ENCODE data around the gene KCNE4.

Gene KCNE4

GRCh38 chr2:223047260-223047761 lies 4.7 kb upstream of the KCNE4 start:
- Histone ChIP-seq H3K36me3 (ENCODE audit: control insufficient read depth, low read length) (no peaks in the 10 kb centered on the region), H4K20me1 (ENCODE audit: control insufficient read depth, insufficient read depth, low read depth, low read length) (no peaks in the 10 kb centered on the region), H3K9me2 (replicated peaks; ENCODE audit: control insufficient read depth, low read length) (no peaks in the 10 kb centered on the region), H3K4me2 (ENCODE audit: low read length) (no peak overlapping the region), H3K4me3 (ENCODE audit: low read length) (no peak overlapping the region), H3K27ac (ENCODE audit: low read depth, low read length) (no peak overlapping the region), H3K4me1 (ENCODE audit: control insufficient read depth, low read length) (peaks cover 11% of the 10 kb centered on the region), H3K79me2 (ENCODE audit: control insufficient read depth, low read length) (no peaks in the 10 kb centered on the region), H3K27me3 (ENCODE audit: control insufficient read depth, low read length) (no peaks in the 10 kb centered on the region), H3K9me3 (ENCODE audit: control insufficient read depth, insufficient read depth, low read length) (no peaks in the 10 kb centered on the region), H3F3A (ENCODE audit: control insufficient read depth, insufficient read depth) (no peaks in the 10 kb centered on the region)
- TF ChIP-seq CTCF (IDR thresholded peaks at IDR 0.05; ENCODE audit: low read depth, low read length, poor library complexity, severe bottlenecking) = no peak
- no peak for TF ChIP-seq EZH2phosphoT487 (IDR thresholded peaks at IDR 0.05; ENCODE audit: borderline replicate concordance, low read length)

- TF ChIP-seq CTCF (IDR thresholded peaks at IDR 0.05; ENCODE audit: low read depth, low read length, poor library complexity, severe bottlenecking) (no peak), EZH2phosphoT487 (IDR thresholded peaks at IDR 0.05; ENCODE audit: borderline replicate concordance, low read length) (no peak)
- peaks cover 3% of the 10 kb centered on the region for H3K4me1 ChIP-seq (ENCODE audit: control insufficient read depth, low read length)
- no peaks in the 10 kb centered on the region for H3K9me3 ChIP-seq (ENCODE audit: control insufficient read depth, insufficient read depth, low read length)
- H3K79me2 ChIP-seq (ENCODE audit: control insufficient read depth, low read length) = no peaks in the 10 kb centered on the region
- no peaks in the 10 kb centered on the region for H3K27me3 ChIP-seq (ENCODE audit: control insufficient read depth, low read length)
- H3K36me3 ChIP-seq (ENCODE audit: control insufficient read depth, low read length) = no peaks in the 10 kb centered on the region
- no peak overlapping the region for H3K4me2 ChIP-seq (ENCODE audit: low read length)
- no peaks in the 10 kb centered on the region for H3K9me2 ChIP-seq (replicated peaks; ENCODE audit: control insufficient read depth, low read length)
- H3K27ac ChIP-seq (ENCODE audit: low read depth, low read length) = no peak overlapping the region
- H3K4me3 ChIP-seq (ENCODE audit: low read length) = no peak overlapping the region
- no peaks in the 10 kb centered on the region for H4K20me1 ChIP-seq (ENCODE audit: control insufficient read depth, insufficient read depth, low read depth, low read length)
- no peaks in the 10 kb centered on the region for H3F3A ChIP-seq (ENCODE audit: control insufficient read depth, insufficient read depth)
These were observed 3.5 kb upstream of the KCNE4 start for GRCh38 chr2:223048519-223048918.

GRCh38 chr2:223049356-223049755 lies 2.6 kb upstream of the KCNE4 start:
- no peak for TF ChIP-seq EZH2phosphoT487 (IDR thresholded peaks at IDR 0.05; ENCODE audit: borderline replicate concordance, low read length)
- no peak for TF ChIP-seq CTCF (IDR thresholded peaks at IDR 0.05; ENCODE audit: low read depth, low read length, poor library complexity, severe bottlenecking)
- H3K9me2 ChIP-seq (replicated peaks; ENCODE audit: control insufficient read depth, low read length) = no peaks in the 10 kb centered on the region

More at GRCh38 chr2:223049356-223049755, 2.6 kb upstream of the KCNE4 start:
- Histone ChIP-seq H3K4me1 (ENCODE audit: control insufficient read depth, low read length) (no peaks in the 10 kb centered on the region), H3F3A (ENCODE audit: control insufficient read depth, insufficient read depth) (no peaks in the 10 kb centered on the region), H3K9me3 (ENCODE audit: control insufficient read depth, insufficient read depth, low read length) (no peaks in the 10 kb centered on the region), H3K27me3 (ENCODE audit: control insufficient read depth, low read length) (no peaks in the 10 kb centered on the region), H4K20me1 (ENCODE audit: control insufficient read depth, insufficient read depth, low read depth, low read length) (no peaks in the 10 kb centered on the region), H3K79me2 (ENCODE audit: control insufficient read depth, low read length) (no peaks in the 10 kb centered on the region), H3K4me3 (ENCODE audit: low read length) (no peak overlapping the region), H3K36me3 (ENCODE audit: control insufficient read depth, low read length) (no peaks in the 10 kb centered on the region), H3K27ac (ENCODE audit: low read depth, low read length) (no peak overlapping the region), H3K4me2 (ENCODE audit: low read length) (no peak overlapping the region)
